COLO668 (cell line): Measurements from ENCODE around the gene RAB3C.
"Not testable (repeated sequence)": the region's sequence is repeated elsewhere in the genome, so short reads cannot be mapped to it uniquely, and the experiment has no call there.

Experiments
- DNase-seq: peaks from one replicate; lab custom pipeline; 2025; ENCODE audit not compliant: unreplicated experiment; lab: John Stamatoyannopoulos, UW

The RAB3C gene

DNA sequence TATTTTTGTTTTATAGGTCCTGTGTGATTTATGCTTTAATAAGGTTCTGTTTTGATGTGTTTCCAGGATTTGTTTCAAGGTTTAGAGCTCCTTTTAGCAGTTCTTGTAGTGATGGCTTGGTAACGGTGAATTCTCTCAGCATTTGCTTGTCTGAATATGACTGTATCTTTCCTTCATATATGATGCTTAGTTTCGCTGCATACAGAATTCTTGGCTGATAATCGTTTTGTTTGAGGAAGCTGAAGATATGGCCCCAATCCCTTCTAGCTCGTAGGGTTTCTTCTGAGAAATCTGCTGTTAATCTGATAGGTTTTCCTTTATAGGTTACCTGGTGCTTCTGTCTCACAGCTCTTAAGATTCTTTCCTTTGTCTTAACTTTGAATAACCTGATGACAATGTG lies 20.0 kb downstream of the RAB3C start:
- not testable (repeated sequence) for DNase-seq

DNA sequence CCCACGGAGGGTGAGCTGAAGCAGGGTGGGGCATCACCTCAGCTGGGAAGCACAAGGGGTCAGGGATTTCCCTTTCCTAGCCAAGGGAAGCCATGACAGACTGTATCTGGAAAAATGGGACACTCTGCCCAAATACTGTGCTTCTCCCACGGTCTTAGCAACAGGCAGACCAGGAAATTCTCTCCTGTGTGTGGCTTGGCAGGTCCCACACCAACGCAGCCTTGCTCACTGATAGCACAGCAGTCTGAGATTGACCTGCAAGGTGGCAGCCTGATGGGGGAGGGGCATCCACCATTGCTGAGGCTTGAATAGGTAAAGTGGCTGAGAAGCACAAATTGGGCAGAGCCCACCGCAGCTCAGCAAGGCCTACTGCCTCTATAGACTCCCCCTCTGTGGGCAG lies 23.2 kb downstream of the RAB3C start:
- DNase-seq, result no peak

DNA sequence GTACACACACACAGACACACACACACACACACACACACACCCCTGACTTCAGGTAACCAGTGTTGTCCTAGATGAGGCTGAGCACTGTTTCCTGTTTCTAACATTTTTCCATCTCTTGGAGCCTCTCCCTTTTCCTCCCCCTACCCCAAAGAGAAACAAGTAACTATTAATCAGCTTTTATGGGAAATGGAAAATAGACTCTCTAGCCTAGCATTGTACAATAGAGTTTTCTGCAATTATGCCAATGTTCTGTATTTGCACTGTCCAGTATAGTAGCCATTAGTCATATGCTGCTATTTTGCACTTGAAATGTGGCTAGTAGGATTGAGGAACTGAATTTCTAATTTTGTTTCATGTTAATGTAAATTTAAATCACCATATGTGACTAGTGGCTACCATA lies 33.1 kb downstream of the RAB3C start:
- no peak for DNase-seq

DNA sequence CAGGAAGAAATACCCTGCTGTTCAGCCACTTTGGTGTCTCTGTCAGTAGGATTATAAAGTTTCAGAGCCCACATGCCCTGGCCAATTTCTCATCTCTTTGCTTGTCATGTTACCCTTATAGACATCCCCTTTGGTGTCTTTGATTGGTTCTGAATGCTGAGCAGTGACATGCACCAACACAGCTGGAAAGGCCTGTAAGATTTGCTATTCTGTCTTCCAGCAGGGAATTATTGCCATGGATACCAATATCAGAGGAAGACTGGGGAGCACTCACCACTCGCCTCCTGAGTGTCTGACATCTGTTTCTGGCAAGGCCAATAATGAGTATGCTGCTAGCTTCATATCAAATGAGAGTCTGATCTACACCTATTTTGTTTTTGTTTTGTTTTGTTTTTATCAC lies 34.4 kb downstream of the RAB3C start:
- DNase-seq, result no peak

DNA sequence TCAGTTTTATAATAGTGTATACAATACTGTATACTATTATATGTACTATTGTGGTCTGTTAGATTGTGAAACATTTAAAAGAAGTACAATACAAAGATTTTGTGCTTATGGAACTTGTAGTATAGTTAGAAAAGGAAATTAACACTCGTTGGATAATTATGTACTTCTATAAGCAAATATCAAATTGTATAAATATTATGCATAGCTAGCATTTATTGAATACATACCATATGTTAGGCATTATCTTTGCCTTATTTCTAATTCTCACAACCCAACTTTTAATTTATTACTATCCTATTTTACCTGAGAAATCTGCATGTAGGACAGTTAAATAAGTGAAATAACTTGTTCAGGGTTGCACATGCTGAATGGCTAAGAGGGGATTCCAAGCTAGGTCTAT lies 37.5 kb downstream of the RAB3C start:
- no peak for DNase-seq

DNA sequence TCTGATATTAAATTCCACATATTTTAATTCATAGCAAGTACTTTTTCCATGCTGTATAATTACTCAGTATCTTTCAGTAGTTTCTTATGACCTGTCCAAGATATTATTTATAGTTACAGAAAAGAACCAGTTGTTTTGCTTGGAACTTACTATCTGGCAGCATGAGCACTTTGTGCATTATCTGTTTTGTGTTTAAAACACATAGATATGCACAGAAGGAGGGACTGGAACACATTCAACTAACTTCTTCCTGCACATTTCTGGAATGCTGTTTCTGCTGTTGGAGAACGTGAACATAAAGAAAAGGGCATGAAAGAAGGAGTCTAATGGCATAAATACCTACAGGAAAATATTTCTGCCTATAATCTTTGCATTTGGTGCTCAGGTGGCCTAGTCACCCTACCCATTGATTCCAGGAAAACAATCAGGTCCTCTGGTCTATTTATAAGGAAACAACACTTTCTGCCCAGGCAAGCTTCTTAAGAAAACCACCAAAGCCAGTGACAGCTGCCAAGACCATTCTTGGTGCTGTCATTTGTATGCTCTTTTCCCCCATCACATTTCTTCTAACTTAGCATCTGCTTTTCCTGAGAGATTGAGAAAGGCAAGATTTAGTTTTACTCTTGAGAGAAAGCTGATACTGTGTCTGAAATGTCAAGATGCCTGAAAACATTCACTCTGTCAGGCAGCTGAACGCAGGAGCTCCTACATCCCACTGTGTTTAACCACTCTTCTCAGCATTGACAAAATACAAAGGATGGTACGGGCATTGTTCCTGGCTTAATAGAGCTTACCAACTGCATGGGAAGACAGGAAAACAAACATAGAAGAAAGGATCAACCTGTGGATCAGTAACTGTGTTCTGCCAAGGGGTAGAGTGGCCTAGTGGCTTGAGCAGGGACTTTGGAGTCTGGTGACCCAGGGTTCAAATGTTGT lies 40.3 kb downstream of the RAB3C start:
- DNase-seq, result no peak

DNA sequence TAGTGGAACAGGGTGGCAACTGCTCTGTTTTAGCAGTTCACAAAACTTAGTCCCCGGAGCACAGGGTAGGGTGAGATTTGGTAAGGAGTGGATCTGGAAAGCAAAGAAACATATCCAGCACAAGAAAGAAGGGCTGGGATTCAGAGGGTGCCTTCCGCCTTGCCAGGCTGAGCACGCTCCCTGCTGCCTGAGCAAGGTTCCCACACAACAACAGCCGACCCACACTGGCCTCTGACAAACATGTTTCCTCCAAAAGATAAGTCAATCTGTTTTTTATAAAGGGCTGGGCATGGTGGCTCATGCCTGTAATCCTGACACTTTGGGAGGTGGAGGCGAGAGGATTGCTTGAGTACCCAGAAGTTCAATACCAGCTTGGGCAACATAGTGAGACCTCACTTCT lies 45.8 kb downstream of the RAB3C start:
- no peak for DNase-seq

DNA sequence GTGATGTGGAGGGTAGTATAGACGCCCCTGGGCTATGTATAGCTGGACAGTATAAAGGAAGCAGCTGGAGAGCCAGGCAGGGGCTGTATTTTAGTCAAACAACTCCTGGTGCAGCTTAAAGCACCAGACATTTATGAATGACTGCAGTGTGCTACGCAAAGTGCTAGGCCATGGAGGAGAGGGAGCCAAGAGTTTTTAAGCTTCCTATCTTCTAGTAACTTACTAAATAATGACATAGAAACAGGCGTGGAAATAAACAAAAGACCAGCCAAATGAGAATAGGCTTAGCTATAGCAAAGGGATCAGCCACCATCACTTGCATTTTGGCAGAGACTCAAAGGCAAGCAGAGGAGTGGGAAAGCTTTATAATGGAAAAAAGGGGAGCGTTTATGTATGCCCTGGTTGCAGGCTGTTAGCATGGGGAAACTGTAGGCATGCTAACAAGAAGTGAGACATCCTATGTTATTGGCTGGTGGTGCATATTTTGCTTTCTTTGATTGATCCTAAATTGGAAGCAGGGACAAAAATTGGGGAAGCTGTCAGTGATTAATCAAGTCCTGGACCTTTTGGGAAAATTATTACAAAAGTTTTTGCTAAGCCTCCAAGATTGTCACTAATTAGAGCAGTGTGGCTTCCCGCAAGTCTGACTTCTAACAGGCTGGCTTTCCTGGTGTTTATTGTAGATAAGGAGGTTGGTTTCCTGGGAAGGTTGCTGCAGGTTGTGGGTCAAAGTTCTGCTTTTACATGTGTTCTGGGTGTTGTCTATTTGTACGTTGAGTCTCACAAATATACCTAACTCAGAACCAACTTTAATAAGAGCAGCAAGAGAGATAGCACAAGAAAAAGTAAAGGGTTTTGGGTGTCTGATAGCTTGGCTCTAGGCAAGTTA lies 46.6 kb downstream of the RAB3C start:
- no peak for DNase-seq

DNA sequence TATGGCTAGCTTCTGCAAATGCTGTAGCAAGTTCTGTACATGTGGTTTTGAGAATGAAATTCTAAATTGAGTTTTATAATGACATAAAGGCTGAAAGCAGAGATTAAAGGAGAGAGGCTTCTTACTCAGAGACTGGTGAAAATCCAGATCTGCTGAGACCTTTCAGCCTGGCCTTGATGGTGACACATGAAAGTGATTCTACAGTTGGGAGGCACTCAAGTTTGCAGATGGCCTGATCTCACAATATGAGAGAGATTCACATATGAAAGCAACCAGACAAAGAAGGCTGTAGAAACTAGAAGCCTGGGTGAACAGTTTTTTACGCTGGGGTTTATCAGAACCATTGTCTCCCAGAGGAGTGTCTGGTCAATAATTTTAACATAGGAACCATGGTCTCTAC lies 49.0 kb downstream of the RAB3C start:
- DNase-seq, result no peak

DNA sequence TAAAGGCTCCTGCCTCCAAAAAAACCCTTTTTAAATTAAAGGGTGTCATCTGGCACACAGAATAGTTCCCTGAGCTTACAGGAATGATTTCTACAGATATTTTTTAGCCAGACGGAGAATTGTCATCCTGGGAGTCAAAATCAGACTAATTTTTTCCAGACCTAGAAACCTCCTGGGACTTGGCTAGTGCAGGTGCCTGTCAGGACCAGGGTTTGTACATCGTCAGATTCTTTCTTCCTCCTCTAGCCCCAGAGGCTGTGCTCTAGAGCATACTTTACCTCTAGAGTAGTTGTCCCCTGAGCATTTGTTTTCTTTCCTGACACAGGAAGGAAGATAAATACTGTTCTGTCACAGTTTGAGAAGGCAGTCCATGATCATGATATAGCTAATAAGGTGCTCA lies 52.5 kb downstream of the RAB3C start:
- DNase-seq, result no peak

DNA sequence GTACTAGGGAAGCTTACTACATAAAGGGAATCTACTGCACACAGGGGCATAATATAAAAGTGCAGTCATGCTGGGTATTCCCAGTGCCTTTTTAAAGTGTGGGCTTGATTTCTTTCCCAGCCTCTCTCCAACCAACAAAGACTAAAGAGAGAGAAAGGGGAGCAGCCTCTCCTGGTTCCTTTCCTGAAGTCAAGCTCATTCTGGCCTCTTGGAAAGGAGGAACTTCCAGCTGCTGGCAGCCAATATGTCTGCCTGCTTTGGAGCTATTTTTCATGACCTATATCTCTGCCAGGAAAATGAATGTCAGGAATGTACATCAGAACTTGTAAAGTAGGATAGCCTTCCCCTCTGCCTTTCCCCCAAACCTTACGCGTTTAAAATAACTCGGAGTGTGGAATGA lies 57.1 kb downstream of the RAB3C start:
- DNase-seq, result no peak

DNA sequence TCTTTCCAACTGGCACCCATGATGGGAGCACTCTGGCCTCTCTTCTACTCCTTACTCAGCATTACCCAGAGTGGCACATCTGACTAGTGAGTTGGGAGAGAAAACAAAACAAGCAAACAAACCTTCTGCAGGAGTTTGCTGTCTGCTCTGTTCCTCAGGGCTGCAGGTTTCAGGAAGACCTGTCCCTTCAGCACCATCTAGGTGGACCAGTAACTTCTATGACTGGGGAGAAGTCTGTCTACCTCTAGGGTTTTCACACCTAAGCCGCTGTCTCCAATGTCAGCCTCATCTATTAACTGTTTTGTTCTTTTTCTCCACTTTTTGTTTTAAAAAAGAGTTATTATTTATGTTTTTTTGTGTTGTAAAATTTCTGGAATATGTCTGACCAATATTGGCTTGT lies 58.7 kb downstream of the RAB3C start:
- DNase-seq, result no peak

DNA sequence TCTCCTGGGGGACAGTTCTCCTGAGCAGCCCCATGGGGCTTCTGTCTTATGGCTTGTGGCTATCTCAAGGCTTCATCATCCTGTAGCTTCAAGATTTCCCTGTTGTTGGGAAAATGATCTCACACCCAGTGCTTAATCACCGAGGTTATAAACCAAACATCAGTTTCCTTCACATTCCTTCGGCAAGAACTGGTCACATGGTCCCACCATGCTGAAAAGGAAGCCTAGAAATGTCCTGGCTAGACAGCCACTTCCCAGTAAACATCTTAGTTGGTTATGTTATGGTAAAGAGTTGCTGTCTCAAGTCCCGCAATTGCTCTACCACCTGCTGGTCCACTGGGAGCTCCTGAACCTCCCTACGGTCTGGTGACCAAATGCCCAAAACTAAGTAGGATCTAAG lies 66.0 kb downstream of the RAB3C start:
- DNase-seq, result no peak

DNA sequence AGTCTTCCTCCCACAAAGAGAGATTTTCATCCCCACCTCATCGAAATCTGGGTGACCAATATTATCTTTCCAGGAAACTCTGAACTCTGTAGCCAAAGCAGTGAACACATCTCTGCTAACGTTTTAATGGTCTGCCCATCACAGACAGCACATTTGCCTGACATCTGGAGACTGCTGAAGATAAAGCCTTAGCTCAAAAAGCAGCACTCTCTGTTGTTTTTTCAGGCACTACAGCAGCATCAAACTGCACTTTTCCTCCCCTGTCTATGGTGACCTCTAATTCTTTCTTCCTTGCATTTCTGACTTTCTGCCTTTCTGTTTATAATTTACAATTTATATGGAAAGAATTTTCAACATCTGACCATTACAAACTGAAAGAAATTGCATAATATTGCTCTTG lies 66.8 kb downstream of the RAB3C start:
- no peak for DNase-seq

DNA sequence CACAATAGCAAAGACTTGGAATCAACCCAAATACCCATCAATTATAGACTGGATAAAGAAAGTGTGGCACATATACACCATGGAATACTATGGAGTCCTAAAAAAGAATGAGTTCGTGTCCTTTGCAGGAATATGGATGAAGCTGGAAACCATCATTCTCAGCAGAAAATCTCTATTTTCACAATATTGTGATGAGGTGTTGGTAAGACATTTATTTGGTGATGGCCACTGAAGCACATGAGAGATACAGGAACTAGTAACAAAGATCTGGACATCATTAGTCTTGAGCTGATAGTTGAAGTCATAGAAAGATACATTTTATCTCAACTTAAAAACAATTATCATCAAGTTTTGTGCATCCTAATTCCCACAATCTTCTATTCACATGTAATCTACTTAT lies 70.6 kb downstream of the RAB3C start:
- DNase-seq, result no peak

DNA sequence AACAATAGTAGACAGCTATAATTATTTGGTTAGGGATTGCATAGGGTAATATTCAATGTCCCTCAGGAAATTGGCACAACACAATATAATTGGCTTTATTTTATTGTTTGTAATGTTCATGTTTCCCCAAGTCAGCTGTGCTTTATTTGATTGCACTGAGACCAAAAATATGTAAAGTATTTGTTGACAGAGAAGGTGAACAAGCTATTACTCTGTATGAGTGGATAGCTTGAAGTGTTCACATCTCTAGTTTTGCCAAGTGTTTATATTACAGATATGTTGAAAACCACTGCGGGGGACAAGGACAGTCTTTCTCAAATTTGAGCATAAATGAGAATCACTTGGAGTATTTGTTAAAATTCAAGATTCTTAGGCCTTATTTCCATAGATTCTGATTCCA lies 83.3 kb downstream of the RAB3C start:
- DNase-seq, result no peak

DNA sequence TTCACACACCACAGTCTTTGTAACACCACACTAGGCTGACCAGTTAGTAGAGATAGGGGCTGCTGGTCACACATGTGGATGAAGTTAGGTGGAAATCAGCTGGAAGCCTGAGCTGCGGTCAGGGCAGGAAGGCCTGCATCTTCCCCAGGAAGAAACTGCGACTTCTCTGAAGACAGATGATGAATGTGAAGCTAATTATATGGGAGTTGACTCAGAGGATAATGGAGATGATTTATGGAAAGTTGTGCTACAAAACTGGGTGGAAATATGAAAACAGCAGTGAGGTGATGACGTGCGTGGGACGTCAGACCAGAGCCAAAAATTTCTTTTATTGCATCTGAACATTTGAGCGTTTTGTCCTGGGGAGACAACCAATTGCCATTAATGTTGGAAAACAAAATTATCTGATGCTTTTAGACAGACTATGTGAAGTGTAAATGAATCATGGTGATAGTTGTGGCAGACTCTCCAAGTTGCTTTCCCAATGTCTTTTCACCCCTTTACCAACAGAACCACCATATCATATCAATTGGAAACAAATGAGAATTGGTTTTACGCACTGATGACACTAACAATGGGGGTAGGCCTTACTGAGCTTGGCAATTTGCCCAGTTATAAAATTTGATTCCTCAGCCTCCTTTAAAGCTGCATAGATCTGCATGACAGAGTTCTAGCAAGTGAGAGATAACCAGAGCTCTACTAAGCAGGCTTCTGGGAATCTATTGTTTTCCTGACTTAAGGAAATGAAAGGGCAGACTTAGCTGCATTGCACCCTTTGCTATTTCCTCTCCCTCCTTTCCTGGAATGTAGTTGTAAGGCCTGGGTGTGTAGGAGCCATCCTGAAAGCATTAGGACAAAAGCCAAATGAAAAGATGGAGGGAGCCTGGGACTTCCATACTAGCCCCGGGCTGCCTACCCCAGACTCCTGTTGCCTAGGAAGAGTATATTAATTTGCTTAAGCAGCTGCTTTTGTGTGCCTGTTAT lies 84.0 kb downstream of the RAB3C start:
- DNase-seq, result no peak

DNA sequence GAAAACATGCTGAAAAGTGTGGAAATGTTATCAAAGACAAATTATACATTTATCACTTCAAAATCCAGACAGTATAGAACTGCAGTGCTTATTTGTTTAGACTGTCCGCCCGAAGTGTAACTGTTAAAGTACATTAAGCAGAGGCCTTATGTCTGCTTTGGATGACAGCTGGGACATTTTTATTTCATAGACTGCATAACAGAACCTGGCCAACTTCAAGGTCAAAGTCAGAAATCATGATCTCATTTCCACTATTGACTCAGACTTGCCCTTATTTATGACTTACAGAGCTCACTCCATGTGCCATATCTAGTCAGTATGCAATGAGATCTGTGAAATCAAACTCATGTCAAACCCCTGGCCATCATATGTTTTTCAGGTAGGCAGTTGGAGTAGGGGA lies 87.7 kb downstream of the RAB3C start:
- DNase-seq, result no peak

DNA sequence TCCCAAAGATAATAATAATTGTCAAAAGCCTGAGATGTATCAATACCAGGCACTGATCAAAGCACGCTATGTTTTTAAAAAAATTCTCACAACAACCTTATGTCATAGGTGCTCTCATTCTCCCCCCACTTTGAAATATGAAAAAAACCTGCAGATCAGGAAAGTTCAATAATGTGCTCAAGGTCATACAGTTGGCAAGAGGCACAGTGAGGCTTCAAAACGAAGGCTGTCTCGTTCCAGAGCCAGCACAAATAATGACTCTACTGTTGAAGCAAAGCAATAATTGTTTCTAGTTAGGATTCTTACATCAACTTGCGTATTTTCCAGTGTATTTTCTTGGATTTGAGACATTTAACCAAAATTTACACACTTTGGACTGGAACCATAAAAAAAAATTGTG lies 88.3 kb downstream of the RAB3C start:
- DNase-seq, result no peak

DNA sequence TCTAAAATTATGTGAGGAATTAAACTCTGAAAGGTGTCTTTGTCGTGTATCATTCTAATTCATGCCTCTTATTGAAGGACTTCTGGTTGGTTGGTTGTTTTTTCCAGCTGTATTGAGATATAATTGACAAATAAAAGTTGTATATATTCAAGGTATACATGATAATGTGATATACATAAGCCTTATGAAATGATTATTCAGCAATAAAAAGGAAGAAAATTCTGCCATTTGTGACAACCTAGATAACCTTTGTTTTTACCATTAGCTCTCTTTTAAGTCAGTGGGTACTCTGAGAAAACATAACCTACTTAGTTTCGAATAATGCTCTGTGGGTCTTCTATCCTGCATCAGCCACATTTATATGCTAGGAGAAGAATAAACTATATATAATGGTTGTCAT lies 89.6 kb downstream of the RAB3C start:
- no peak for DNase-seq

DNA sequence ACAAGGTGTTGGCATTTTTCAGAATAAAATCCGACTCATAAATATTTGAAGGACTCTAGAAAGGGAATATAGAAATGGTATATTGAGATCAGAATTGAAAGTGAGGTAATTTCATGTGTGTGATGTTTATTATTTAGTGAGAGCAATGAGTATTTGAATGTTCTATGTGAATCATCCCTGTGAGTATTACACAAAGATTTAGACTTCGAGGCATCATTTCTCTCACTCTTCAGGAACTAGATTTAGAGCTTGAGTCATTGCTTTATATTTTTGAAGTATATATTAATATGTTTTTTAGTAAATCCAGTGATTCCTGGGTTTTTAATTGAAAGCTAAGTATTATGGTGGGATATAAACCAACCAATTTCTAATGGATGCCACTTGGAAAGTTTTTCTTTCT lies 91.2 kb downstream of the RAB3C start:
- DNase-seq, result no peak
